A673 (cell line): ENCODE data around the gene CLRN1. TPM values are rescaled to one million over a fixed set of nuclear protein-coding genes. Genes with fewer than 3 reads are reported as not detected.

Source experiments
- BruUV-seq: library from RNA; stranded (reverse); fragments of 400-500 nt; replicated peaks from 2 replicates; lab custom pipeline; 2021; lab: Mats Ljungman, UMichigan
- CTCF ChIA-PET: fragments of 300-600 bp; sonication (Branson Sonifier 250); formaldehyde crosslinking; loops from one replicate; lab custom pipeline; 2022; ENCODE audit warnings: antibody characterized with exemption; lab: Charles Lee
- POLR2A ChIA-PET: fragments of 300-600 bp; sonication (Branson Sonifier 250); formaldehyde crosslinking; loops from one replicate; lab custom pipeline; 2022; ENCODE audit warnings: antibody characterized with exemption; ENCODE audit not compliant: low non-redundant PET; lab: Charles Lee
- DNase-seq: peaks from one replicate; pipeline ENCODE4 v3.0.0-alpha.2; 2015; ENCODE audit warnings: low spot score
- H3K27ac ChIP-seq: fragments of 200-600 bp; sonication (generic); 2 replicates; pipeline ENCODE4 v1.5.1; 2016; ENCODE audit warnings: mixed run types, low read depth, mild to moderate bottlenecking, mixed read lengths, antibody characterized with exemption, low read length; ENCODE audit not compliant: poor library complexity, severe bottlenecking
- H3K27me3 ChIP-seq: fragments of 200-600 bp; sonication (generic); replicated peaks from 2 replicates; pipeline ENCODE4 v1.6.1; 2017; ENCODE audit warnings: mixed run types, low read depth, mild to moderate bottlenecking, mixed read lengths, antibody characterized with exemption, low read length; ENCODE audit not compliant: insufficient read depth, poor library complexity
- H3K36me3 ChIP-seq: fragments of 200-600 bp; sonication (generic); 2 replicates; pipeline ENCODE4 v1.6.1; 2016; ENCODE audit warnings: mixed run types, mild to moderate bottlenecking, mixed read lengths, antibody characterized with exemption, low read length; ENCODE audit not compliant: insufficient read depth, poor library complexity, severe bottlenecking
- H3K4me1 ChIP-seq: fragments of 200-600 bp; sonication (generic); 2 replicates; pipeline ENCODE4 v1.6.1; 2017; ENCODE audit warnings: mixed run types, mild to moderate bottlenecking, mixed read lengths, antibody characterized with exemption, low read length; ENCODE audit not compliant: insufficient read depth, poor library complexity, severe bottlenecking
- H3K4me3 ChIP-seq: fragments of 200-600 bp; sonication (generic); 2 replicates; pipeline ENCODE4 v1.5.1; 2016; ENCODE audit warnings: low read depth, mixed run types, mild to moderate bottlenecking, mixed read lengths, low read length; ENCODE audit not compliant: poor library complexity, severe bottlenecking
- H3K9me3 ChIP-seq: fragments of 200-600 bp; sonication (generic); 2 replicates; pipeline ENCODE4 v1.6.1; 2016; ENCODE audit warnings: mixed run types, low read depth, mild to moderate bottlenecking, mixed read lengths, antibody characterized with exemption, low read length; ENCODE audit not compliant: poor library complexity, severe bottlenecking
- EZH2 ChIP-seq: fragments of 200-600 bp; sonication (generic); IDR thresholded peaks from 2 replicates; pipeline ENCODE4 v1.6.1; 2017; ENCODE audit warnings: borderline replicate concordance, low read depth, mild to moderate bottlenecking, mixed read lengths, antibody characterized with exemption, low read length; ENCODE audit not compliant: poor library complexity, severe bottlenecking
- intact Hi-C: fragments of 100-400 bp; cut with micrococcal nuclease; formaldehyde crosslinking; loops from one replicate; pipeline ENCODE4 v1.10.0; 2022; ENCODE audit not compliant: unreplicated experiment
- total RNA-seq: library from RNA; stranded (reverse); gene quantifications from 2 replicates; pipeline ENCODE4 v1.2.3, GENCODE V29; 2021
- TF ChIP-seq, protein P1 (sequence below): fragments of 300-800, 200-600 bp; sonication (generic); conservative IDR thresholded peaks from 2 replicates; pipeline ENCODE4 v1.5.1; 2017; ENCODE audit warnings: low read depth, mild to moderate bottlenecking, antibody characterized with exemption, low read length, moderate library complexity, mixed read lengths

Gene CLRN1
- total RNA-seq, 1 experiment from 2014 or later: not detected

DNA sequence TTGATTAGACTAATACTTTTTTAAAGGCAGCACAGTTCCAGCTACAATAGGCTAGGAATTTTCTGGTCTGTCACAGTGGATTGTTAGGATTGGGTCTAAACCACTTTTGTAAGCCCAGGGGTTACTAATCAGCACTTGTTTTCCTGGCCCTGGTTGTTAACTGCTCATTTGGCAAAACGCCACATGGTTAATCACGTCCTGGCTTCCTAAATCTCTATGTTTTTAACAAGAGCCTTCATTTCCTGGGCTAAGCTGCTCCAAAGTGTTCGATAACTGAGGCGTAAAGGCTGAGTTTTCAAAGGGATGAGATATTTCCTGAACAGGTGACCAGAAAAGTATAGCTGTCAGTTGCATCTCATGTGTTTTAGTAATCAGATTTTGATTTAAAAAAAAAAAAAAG lies 38.9 kb upstream of the CLRN1 start:
- H3K9me3 ChIP-seq: no peaks in the 10 kb centered on the region
- CTCF ChIA-PET: interaction anchor here (0.7 kb wide), 1 partner anchor 75 kb away, joined by 4 read pairs; no protein-coding TSS in a partner anchor
- H3K27me3 ChIP-seq: peaks cover 20% of the 10 kb centered on the region
- H3K4me1 ChIP-seq: peaks cover 11% of the 10 kb centered on the region
- intact Hi-C loops: no loop called here
- TF ChIP-seq EZH2: no peak
- TF ChIP-seq, protein P1, sequence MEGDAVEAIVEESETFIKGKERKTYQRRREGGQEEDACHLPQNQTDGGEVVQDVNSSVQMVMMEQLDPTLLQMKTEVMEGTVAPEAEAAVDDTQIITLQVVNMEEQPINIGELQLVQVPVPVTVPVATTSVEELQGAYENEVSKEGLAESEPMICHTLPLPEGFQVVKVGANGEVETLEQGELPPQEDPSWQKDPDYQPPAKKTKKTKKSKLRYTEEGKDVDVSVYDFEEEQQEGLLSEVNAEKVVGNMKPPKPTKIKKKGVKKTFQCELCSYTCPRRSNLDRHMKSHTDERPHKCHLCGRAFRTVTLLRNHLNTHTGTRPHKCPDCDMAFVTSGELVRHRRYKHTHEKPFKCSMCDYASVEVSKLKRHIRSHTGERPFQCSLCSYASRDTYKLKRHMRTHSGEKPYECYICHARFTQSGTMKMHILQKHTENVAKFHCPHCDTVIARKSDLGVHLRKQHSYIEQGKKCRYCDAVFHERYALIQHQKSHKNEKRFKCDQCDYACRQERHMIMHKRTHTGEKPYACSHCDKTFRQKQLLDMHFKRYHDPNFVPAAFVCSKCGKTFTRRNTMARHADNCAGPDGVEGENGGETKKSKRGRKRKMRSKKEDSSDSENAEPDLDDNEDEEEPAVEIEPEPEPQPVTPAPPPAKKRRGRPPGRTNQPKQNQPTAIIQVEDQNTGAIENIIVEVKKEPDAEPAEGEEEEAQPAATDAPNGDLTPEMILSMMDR: no peak
- no peak overlapping the region for H3K4me3 ChIP-seq
- POLR2A ChIA-PET: no interaction called here
- H3K36me3 ChIP-seq: no peaks in the 10 kb centered on the region
- no TSS peak for BruUV-seq
- H3K27ac ChIP-seq: no peak overlapping the region
- peak; percentile 85 for DNase-seq

GRCh38 chr3:151009981-151010380 lies 37.5 kb upstream of the CLRN1 start:
- Histone ChIP-seq H3K36me3 (no peaks in the 10 kb centered on the region), H3K4me3 (no peak overlapping the region), H3K27me3 (peaks cover 6% of the 10 kb centered on the region), H3K4me1 (peaks cover 11% of the 10 kb centered on the region), H3K9me3 (no peaks in the 10 kb centered on the region), H3K27ac (no peak overlapping the region)
- intact Hi-C loops: loop anchor here (5.0 kb wide), 1 partner anchor 77 kb away; the partner anchor contains the start of gene MED12L
- BruUV-seq: no TSS peak
- no peak for TF ChIP-seq EZH2
- TF ChIP-seq, protein P1: no peak
- no peak for DNase-seq
- POLR2A ChIA-PET: no interaction called here
- CTCF ChIA-PET: no interaction called here

- CTCF ChIA-PET: no interaction called here
- no peak overlapping the region for H3K27ac ChIP-seq
- BruUV-seq: no TSS peak
- H3K4me3 ChIP-seq: no peak overlapping the region
- TF ChIP-seq EZH2: no peak
- TF ChIP-seq, protein P1: no peak
- H3K4me1 ChIP-seq: peaks cover 11% of the 10 kb centered on the region
- peaks cover 4% of the 10 kb centered on the region for H3K27me3 ChIP-seq
- intact Hi-C loops: loop anchor here (5.0 kb wide), 1 partner anchor 78 kb away; the partner anchor contains the start of gene MED12L
- DNase-seq: no peak
- H3K36me3 ChIP-seq: no peaks in the 10 kb centered on the region
- POLR2A ChIA-PET: no interaction called here
- H3K9me3 ChIP-seq: no peaks in the 10 kb centered on the region
Measured at GRCh38 chr3:151009430-151009829, 36.9 kb upstream of the CLRN1 start.
